Suprapubic skin (tissue), 4 donors: ENCODE data around the gene SACM1L. TPM values are rescaled to one million over a fixed set of nuclear protein-coding genes. Genes with fewer than 3 reads are reported as not detected.
A peak's percentile ranks its signal among the peaks of the same experiment; 100 is the strongest.

ENCODE experiments used
- DNase-seq, 2 donors: peaks; one replicate each; pipeline ENCODE4 v3.0.0-alpha.2; 2019; ENCODE audit warnings: low spot score in 2 of 2
- H3K27ac ChIP-seq: fragments of 200-600 bp; sonication (generic); one replicate; pipeline ENCODE4 v1.5.1; 2019
- H3K27me3 ChIP-seq: fragments of 200-600 bp; sonication (generic); one replicate; pipeline ENCODE4 v1.5.1; 2019
- H3K36me3 ChIP-seq: fragments of 200-600 bp; sonication (generic); one replicate; pipeline ENCODE4 v1.5.1; 2019
- H3K4me1 ChIP-seq: fragments of 200-600 bp; sonication (generic); one replicate; pipeline ENCODE4 v1.5.1; 2019
- H3K4me3 ChIP-seq: fragments of 200-600 bp; sonication (generic); one replicate; pipeline ENCODE4 v1.5.1; 2019; ENCODE audit warnings: mild to moderate bottlenecking
- H3K9me3 ChIP-seq: fragments of 200-600 bp; sonication (generic); one replicate; pipeline ENCODE4 v1.5.1; 2019
- CTCF ChIP-seq, 2 donors: fragments of 200-600 bp in 1 of 2; fragments of 450-650 bp in 1 of 2; sonication (generic) in 1 of 2; IDR thresholded peaks; one replicate each; pipeline ENCODE4 v1.5.1; 2016 to 2019; ENCODE audit warnings: antibody characterized with exemption in 2 of 2, mild to moderate bottlenecking in 1 of 2, moderate library complexity in 1 of 2
- EP300 ChIP-seq: sonication (generic); formaldehyde crosslinking; IDR thresholded peaks from one replicate; pipeline ENCODE4 v1.6.1; 2017; ENCODE audit warnings: antibody characterized with exemption
- POLR2A ChIP-seq, 2 donors: fragments of 450-650 bp; IDR thresholded peaks; one replicate each; pipeline ENCODE4 v1.6.1; 2017; ENCODE audit warnings: antibody characterized with exemption in 2 of 2, mild to moderate bottlenecking in 2 of 2, moderate library complexity in 2 of 2
- POLR2AphosphoS5 ChIP-seq, 3 donors: sonication (generic); formaldehyde crosslinking; IDR thresholded peaks; one replicate each; pipeline ENCODE4 v1.6.1; 2017; ENCODE audit warnings: antibody characterized with exemption in 3 of 3
- WGBS: methylation state at CpG from one replicate; pipeline ENCODE4 v1.1.5; 2018; 5-methylcytosine and 5-hydroxymethylcytosine counted together
- total RNA-seq, 4 donors: library from RNA; depleted of rRNA; stranded (reverse); fragments of >200 nt; gene quantifications; one replicate each; pipeline ENCODE4 v1.1.0, GENCODE V29; 2016

The SACM1L gene
- total RNA-seq, 4 donors from 2014 or later, result 22.8 to 48.9 (median 31.2) TPM

GRCh38 chr3:45654397-45654944, 34.7 kb upstream of the SACM1L start:
- Histone ChIP-seq H3K9me3 (no peaks in the 10 kb centered on the region), H3K36me3 (no peaks in the 10 kb centered on the region), H3K4me3 (no peak overlapping the region), H3K27me3 (no peaks in the 10 kb centered on the region), H3K4me1 (peaks cover 21% of the 10 kb centered on the region), H3K27ac (peak overlapping the region; percentile 6)
- no peak for DNase-seq
- 51% methylated on average over 6 of the region's 6 CpGs for WGBS
- TF ChIP-seq EP300, result no peak

- 78% methylated on average over 2 of the region's 2 CpGs for WGBS
- no peaks in the 10 kb centered on the region for H3K27me3 ChIP-seq
- peaks cover 23% of the 10 kb centered on the region for H3K4me1 ChIP-seq
- no peak for DNase-seq
- TF ChIP-seq POLR2A (IDR thresholded peaks at IDR 0.05), result no peak
- H3K9me3 ChIP-seq, result no peaks in the 10 kb centered on the region
- no peaks in the 10 kb centered on the region for H3K36me3 ChIP-seq
- no peak overlapping the region for H3K27ac ChIP-seq
- H3K4me3 ChIP-seq, result no peak overlapping the region
These were observed 33.3 kb upstream of the SACM1L start for GRCh38 chr3:45655906-45656305.

- H3K4me3 ChIP-seq, result no peak overlapping the region
- 43% methylated on average over 13 of the region's 14 CpGs for WGBS
- H3K27ac ChIP-seq, result no peak overlapping the region
- peaks cover 23% of the 10 kb centered on the region for H3K4me1 ChIP-seq
- H3K36me3 ChIP-seq, result no peaks in the 10 kb centered on the region
- H3K9me3 ChIP-seq, result no peaks in the 10 kb centered on the region
- peak; percentile 86 to 97 for TF ChIP-seq CTCF (IDR thresholded peaks at IDR 0.05)
- TF ChIP-seq POLR2AphosphoS5 (IDR thresholded peaks at IDR 0.05), result peak in 2 of 3 donors; percentile 66 to 81
- no peak for TF ChIP-seq POLR2A (IDR thresholded peaks at IDR 0.05)
- no peak for TF ChIP-seq EP300
- no peaks in the 10 kb centered on the region for H3K27me3 ChIP-seq
- peak; percentile 95 to 97 for DNase-seq
These were observed 32.4 kb upstream of the SACM1L start for GRCh38 chr3:45656575-45657363.

- Histone ChIP-seq H3K36me3 (no peaks in the 10 kb centered on the region), H3K4me1 (peaks cover 18% of the 10 kb centered on the region), H3K9me3 (no peaks in the 10 kb centered on the region), H3K4me3 (no peak overlapping the region), H3K27ac (no peak overlapping the region), H3K27me3 (no peaks in the 10 kb centered on the region)
- DNase-seq, result no peak
- WGBS, result 83% methylated on average over 4 of the region's 4 CpGs
- TF ChIP-seq CTCF (IDR thresholded peaks at IDR 0.05) (no peak), POLR2AphosphoS5 (IDR thresholded peaks at IDR 0.05) (no peak)
These were observed 31.3 kb upstream of the SACM1L start for GRCh38 chr3:45657853-45658252.

GRCh38 chr3:45659661-45660566, 29.3 kb upstream of the SACM1L start:
- peak in 1 of 2 donors; percentile 80 for DNase-seq
- WGBS, result 66% methylated on average over 19 of the region's 19 CpGs
- Histone ChIP-seq H3K27ac (no peak overlapping the region), H3K4me3 (no peak overlapping the region), H3K27me3 (no peaks in the 10 kb centered on the region), H3K9me3 (no peaks in the 10 kb centered on the region), H3K36me3 (no peaks in the 10 kb centered on the region), H3K4me1 (peaks cover 15% of the 10 kb centered on the region)
- TF ChIP-seq POLR2AphosphoS5 (IDR thresholded peaks at IDR 0.05) (peak in 1 of 3 donors; percentile 42), EP300 (no peak), POLR2A (IDR thresholded peaks at IDR 0.05) (no peak), CTCF (IDR thresholded peaks at IDR 0.05) (peak; percentile 80 to 94)

- Histone ChIP-seq H3K27ac (no peak overlapping the region), H3K4me1 (peaks cover 22% of the 10 kb centered on the region), H3K27me3 (no peaks in the 10 kb centered on the region), H3K9me3 (no peaks in the 10 kb centered on the region), H3K4me3 (no peak overlapping the region), H3K36me3 (no peaks in the 10 kb centered on the region)
- no peak for TF ChIP-seq POLR2AphosphoS5 (IDR thresholded peaks at IDR 0.05)
- no peak for TF ChIP-seq EP300
- TF ChIP-seq CTCF (IDR thresholded peaks at IDR 0.05), result no peak
- TF ChIP-seq POLR2A (IDR thresholded peaks at IDR 0.05), result no peak
- WGBS, result 97% methylated on average over 11 of the region's 11 CpGs
- no peak for DNase-seq
These were observed 28.7 kb upstream of the SACM1L start for GRCh38 chr3:45660567-45660901.
